GM20000 (cell line): Measurements from ENCODE around the gene C16orf86.

ENCODE experiments used
- DNase-seq: peaks from one replicate; pipeline ENCODE4 v3.0.0; 2012; ENCODE audit warnings: low spot score
- CTCF ChIP-seq: IDR thresholded peaks from 2 replicates; pipeline ENCODE4 v1.5.1; 2012; ENCODE audit warnings: mild to moderate bottlenecking, control low read depth; ENCODE audit errors: extremely low read depth, missing control alignments

The C16orf86 gene

GRCh38 chr16:67644038-67644437 lies 22.6 kb upstream of the C16orf86 start:
- no peak for TF ChIP-seq CTCF
- DNase-seq = peak; percentile 32

DNA sequence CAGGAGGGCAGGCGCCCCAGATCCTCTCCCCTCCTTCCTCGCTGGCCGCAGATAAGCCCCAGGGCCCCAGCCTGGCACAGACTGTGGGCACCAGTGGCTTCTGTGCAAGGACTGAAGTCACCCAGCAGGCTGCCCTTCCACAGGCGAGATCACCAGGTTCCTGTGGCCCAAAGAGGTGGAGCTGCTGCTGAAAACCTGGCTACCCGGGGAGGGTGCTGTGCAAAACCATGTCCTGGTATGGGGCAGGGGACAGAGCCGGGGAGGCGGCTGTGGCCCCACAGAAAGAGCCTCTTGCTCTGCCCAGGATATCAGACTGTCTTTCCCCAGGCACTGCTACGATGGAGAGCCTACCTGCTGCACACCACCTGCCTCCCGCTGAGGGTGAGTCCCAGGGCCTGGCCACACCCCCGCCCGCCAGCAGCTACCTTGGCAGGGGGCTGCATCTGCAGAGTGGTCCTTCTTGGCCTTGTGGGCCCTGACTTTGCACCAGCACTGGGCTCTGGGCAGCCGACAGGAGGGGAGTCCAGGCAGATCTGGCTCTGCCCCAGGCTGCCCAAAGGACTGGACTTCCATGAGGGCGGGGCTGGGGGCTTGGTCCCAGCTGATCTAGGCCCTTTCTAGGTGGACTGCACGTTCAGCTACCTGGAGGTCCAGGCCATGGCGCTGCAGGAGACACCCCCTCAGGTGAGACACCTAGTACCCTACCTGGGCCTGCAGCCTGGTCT lies 21.1 kb upstream of the C16orf86 start:
- TF ChIP-seq CTCF = no peak
- peak; percentile 41 for DNase-seq

DNA sequence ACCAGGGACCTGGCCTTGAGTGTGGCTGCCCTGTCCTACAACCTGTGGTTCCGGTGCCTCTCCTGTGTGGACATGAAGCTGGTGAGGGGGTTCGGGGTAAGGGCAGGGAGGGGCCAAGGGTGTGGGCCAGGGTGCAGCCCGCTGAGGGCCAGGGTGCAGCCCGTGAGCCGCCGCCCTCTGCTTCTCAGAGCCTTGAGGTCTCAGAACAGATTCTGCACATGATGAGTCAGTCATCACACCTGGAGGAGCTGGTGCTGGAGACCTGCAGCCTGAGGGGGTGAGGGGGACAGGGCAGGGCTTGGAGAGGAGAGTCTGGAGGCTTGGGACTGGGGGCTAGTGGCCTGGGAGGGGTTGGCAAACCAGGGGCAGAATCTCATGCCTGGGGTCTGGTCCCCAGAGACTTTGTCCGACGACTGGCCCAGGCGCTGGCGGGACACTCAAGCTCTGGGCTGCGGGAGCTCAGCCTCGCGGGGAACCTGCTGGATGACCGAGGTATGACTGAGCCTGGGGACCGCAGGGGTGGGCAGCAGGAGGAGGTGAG lies 19.4 kb upstream of the C16orf86 start:
- TF ChIP-seq CTCF = no peak
- DNase-seq = peak; percentile 23

- TF ChIP-seq CTCF = no peak
- DNase-seq = peak; percentile 17
These were observed 18.9 kb upstream of the C16orf86 start for GRCh38 chr16:67647681-67648080.

- TF ChIP-seq CTCF = no peak
- peak; percentile 31 for DNase-seq
These were observed 18.4 kb upstream of the C16orf86 start for GRCh38 chr16:67648088-67648763.

GRCh38 chr16:67648764-67649407 lies 17.7 kb upstream of the C16orf86 start:
- TF ChIP-seq CTCF = no peak
- DNase-seq = peak; percentile 32

- DNase-seq = no peak
- TF ChIP-seq CTCF = no peak
These were observed 17.1 kb upstream of the C16orf86 start for GRCh38 chr16:67649494-67649931.
